ENCODE data around the gene ATP11A. TPM values are rescaled to one million over a fixed set of nuclear protein-coding genes. Genes with fewer than 3 reads are reported as not detected.

ATP11A gene
- total RNA-seq, 1 experiment from 2014 or later, result 65.3 TPM

DNA sequence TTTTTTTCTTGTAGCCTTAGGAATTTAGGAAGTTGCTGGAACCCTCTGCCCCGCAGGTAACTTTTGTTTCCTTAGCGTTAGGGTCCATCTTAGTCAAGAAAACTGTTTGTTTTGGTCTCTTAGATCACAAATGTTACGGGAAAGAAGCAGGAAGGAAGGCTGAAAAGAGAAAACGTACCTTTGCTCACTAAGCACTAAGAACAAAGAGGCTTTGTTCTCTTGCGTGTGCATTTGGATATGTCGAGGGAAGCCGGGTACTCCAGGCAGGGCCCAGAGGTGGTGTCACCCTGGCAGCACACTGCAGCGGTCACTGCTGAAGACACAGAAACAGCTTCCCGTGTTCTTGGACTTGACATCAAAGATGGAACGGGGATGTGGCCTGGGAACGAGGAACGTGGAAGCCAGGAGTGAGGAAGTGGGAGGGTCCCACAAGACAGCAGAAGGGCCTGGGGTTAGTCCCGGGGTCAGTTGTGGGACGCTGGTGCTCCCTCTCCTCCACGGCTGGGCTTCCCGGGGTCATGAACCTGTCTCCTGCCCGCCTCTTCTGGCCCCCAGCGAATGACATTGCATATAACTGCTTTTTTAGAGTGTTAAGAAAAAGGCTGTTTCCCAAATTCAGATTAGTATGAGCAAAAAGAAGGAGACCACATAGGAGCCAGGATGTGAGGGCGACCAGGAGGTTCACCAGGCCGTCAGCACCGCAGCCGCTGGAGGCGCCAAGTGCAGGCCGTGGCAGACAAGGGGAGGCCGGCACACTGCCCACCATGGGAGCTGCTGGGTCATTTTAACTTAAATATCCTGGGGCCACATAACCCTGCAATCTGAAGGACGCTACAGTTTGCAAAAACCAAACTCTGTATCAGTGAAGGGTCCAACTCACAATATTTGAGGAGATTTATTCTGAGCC, 31.6 kb downstream of the ATP11A start:
- no peak overlapping the region; a peak in 1 of 5 replicates for H3K4me3 Mint-ChIP-seq
- Histone ChIP-seq H3K18ac (ENCODE audit: insufficient read length, low read depth, low read length) (no peak overlapping the region), H3K4me2 (ENCODE audit: insufficient read depth, insufficient read length, low read length) (no peak overlapping the region), H3K27me3 (ENCODE audit: insufficient read depth, low read length) (no peaks in the 10 kb centered on the region), H2BK5ac (ENCODE audit: insufficient read length, low read length) (no peak overlapping the region), H4K91ac (ENCODE audit: insufficient read length, low read depth, low read length) (no peak overlapping the region), H3K56ac (ENCODE audit: insufficient read length, low read depth, low read length) (no peak overlapping the region), H2BK20ac (ENCODE audit: low read depth, low read length, poor library complexity, severe bottlenecking) (no peak overlapping the region), H4K20me1 (ENCODE audit: control insufficient read depth, insufficient read depth, insufficient read length) (no peaks in the 10 kb centered on the region), H4K5ac (ENCODE audit: insufficient read length, low read depth, low read length) (no peak overlapping the region), H3T11ph (ENCODE audit: low read length) (no peak overlapping the region), H2BK120ac (ENCODE audit: low read depth, low read length, poor library complexity, severe bottlenecking) (no peak overlapping the region), H3K27ac (ENCODE audit: insufficient read length, low read depth, low read length) (no peak overlapping the region), H3K9ac (ENCODE audit: extremely low read depth, insufficient read length, low read length) (no peak overlapping the region), H3K23me2 (ENCODE audit: insufficient read length, low read depth, low read length, poor library complexity, severe bottlenecking) (no peaks in the 10 kb centered on the region), H3K4me1 (ENCODE audit: insufficient read depth, low read length) (peaks cover 4% of the 10 kb centered on the region; the same call in 1 of the 2 replicates), H3K79me1 (ENCODE audit: insufficient read depth, low read depth, low read length, poor library complexity, severe bottlenecking) (no peaks in the 10 kb centered on the region), H3K9me3 (ENCODE audit: control insufficient read depth, low read depth, low read length) (no peaks in the 10 kb centered on the region), H2AK5ac (ENCODE audit: insufficient read length, low read length) (no peak overlapping the region), H2AFZ (ENCODE audit: low read length) (no peak overlapping the region), H3K23ac (ENCODE audit: insufficient read length, low read depth, low read length) (no peak overlapping the region), H2BK12ac (ENCODE audit: insufficient read length, low read depth, low read length) (no peak overlapping the region), H3K79me2 (ENCODE audit: insufficient read depth, low read length) (no peaks in the 10 kb centered on the region; the same call in 1 of the 2 replicates), H2BK15ac (ENCODE audit: low read depth, low read length) (no peak overlapping the region), H3K4ac (ENCODE audit: low read depth, low read length) (no peak overlapping the region), H3K14ac (ENCODE audit: insufficient read depth, low read length) (no peak overlapping the region), H4K8ac (replicated peaks; ENCODE audit: insufficient read length, low read depth, low read length) (no peak overlapping the region)
- peaks cover 65 to 67% of the 10 kb centered on the region in 2 experiments for H3K4me1 Mint-ChIP-seq
- no peak for TF ChIP-seq CTCF (conservative IDR thresholded peaks at IDR 0.05)
- WGBS (ENCODE audit: extremely low coverage, insufficient read length, low lambda C conversion rate), result no CpG with 5 or more reads among the region's 26 CpGs
- peak overlapping the region in 2 of 3 experiments; percentile 80 to 92; a peak in 5 of 7 replicates for H3K27ac Mint-ChIP-seq
- DNase-seq, result no peak
- no peaks in the 10 kb centered on the region for H3K27me3 Mint-ChIP-seq (ENCODE audit: low read depth)
- peaks cover 2 to 46% (median 23%) of the 10 kb centered on the region in 3 experiments; a peak in 6 of 7 replicates for H3K36me3 Mint-ChIP-seq (ENCODE audit: insufficient read depth in 1 of 3, low read depth in 3 of 3)
- H3K9me3 Mint-ChIP-seq, result peaks cover 10 to 25% of the 10 kb centered on the region in 2 experiments

Data from H9 (cell line).